Mononuclear cell (primary cell): ENCODE measurements around the gene SEMA3C. TPM values are rescaled to one million over a fixed set of nuclear protein-coding genes. Genes with fewer than 3 reads are reported as not detected.

ENCODE experiments used
- H3K27me3 ChIP-seq: 2 replicates; pipeline ENCODE4 v1.6.0; 2011; ENCODE audit warnings: low read length, control low read depth; ENCODE audit not compliant: insufficient read depth
- H3K4me1 ChIP-seq: 2 replicates; pipeline ENCODE4 v1.5.1; 2011; ENCODE audit warnings: mild to moderate bottlenecking, low read length, control low read depth; ENCODE audit not compliant: insufficient read depth
- H3K4me3 ChIP-seq: 2 replicates; pipeline ENCODE4 v1.5.1; 2011; ENCODE audit warnings: mild to moderate bottlenecking, low read length, moderate library complexity
- H3K9me3 ChIP-seq: 2 replicates; pipeline ENCODE4 v1.5.1; 2011; ENCODE audit warnings: low read depth, mild to moderate bottlenecking, control low read depth, low read length
- total RNA-seq: library from RNA; depleted of rRNA; stranded (reverse); fragments of >200 nt; gene quantifications from one replicate; pipeline ENCODE4 v1.2.3, GENCODE V29; 2012

Gene SEMA3C
- total RNA-seq, 1 donor: 9.7 TPM

DNA sequence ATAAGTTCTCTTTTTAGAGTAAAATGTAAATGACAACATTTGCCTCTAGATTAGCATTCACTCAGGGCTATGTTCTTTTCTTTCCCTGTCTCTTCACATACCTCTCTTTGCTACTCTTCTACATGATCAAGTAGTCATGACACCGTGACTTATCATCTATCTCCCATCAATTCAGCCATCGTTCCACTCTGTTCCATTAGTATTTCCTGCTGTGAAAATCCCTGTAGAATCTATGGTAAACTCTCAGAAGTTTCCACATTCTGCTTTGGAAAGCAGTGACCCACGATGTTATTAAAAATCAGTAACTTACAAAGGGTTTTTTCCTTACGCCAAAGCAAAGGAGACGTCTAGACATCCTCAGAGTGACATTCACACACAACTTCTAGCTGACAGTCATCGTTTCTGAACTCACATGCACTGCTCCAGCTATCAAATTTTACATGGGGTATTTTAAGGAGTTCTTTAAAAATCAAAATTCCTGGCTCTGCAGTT, 135.6 kb downstream of the SEMA3C start:
- H3K9me3 ChIP-seq: no peaks in the 10 kb centered on the region
- no peaks in the 10 kb centered on the region for H3K27me3 ChIP-seq
- H3K4me3 ChIP-seq: no peak overlapping the region

GRCh38 chr7:80781561-80781979, 137.3 kb downstream of the SEMA3C start:
- H3K27me3 ChIP-seq: no peaks in the 10 kb centered on the region
- peaks cover 15% of the 10 kb centered on the region for H3K4me1 ChIP-seq
- H3K9me3 ChIP-seq: no peaks in the 10 kb centered on the region
- H3K4me3 ChIP-seq: no peak overlapping the region

More for the DNA sequence above, 135.6 kb downstream of the SEMA3C start:
- H3K4me1 ChIP-seq: peaks cover 15% of the 10 kb centered on the region

DNA sequence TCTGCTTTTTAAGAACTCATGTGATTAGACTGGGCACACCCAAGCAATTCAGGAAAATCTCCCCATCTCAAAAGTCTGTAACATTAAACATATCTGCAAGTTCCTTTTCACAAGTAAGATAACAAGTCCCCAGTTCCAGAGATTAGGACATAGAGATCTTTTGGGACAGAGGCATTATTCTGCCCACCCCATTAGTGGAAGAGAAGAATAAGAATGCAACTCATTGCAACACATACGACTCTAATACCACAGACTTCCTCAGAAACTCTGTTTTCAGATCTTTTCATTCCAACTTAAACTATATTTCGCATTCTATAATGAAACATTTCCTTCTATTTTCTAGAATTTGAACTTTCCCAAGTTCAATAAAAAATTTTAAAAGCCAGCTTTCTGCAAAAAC, 137.7 kb downstream of the SEMA3C start:
- no peaks in the 10 kb centered on the region for H3K9me3 ChIP-seq
- peaks cover 15% of the 10 kb centered on the region for H3K4me1 ChIP-seq
- H3K4me3 ChIP-seq: no peak overlapping the region
- H3K27me3 ChIP-seq: no peaks in the 10 kb centered on the region

GRCh38 chr7:80779456-80779855, 139.4 kb downstream of the SEMA3C start:
- Histone ChIP-seq H3K9me3 (no peaks in the 10 kb centered on the region), H3K27me3 (no peaks in the 10 kb centered on the region), H3K4me1 (peaks cover 10% of the 10 kb centered on the region), H3K4me3 (no peak overlapping the region)

GRCh38 chr7:80775897-80776296, 143.0 kb downstream of the SEMA3C start:
- Histone ChIP-seq H3K4me1 (peaks cover 12% of the 10 kb centered on the region), H3K4me3 (no peak overlapping the region), H3K9me3 (no peaks in the 10 kb centered on the region), H3K27me3 (no peaks in the 10 kb centered on the region)

DNA sequence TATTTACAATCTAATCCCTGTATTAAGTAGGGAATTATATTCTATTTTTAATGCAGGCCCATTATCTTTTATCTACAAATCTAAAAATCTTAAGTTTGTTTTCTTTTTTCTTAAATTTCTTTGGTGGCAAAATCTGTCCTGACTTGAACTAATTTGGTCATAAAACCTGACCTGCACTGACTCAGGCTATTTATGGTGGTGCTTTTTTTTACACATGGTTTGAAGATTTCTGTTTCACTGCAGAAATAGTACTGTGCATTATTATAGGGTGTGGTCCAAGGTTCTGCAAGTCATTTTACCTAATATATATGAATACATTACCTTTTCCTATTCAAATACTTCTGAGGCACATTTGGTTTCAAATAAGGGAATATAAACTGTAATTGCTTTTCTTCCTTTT, 143.4 kb downstream of the SEMA3C start:
- Histone ChIP-seq H3K27me3 (no peaks in the 10 kb centered on the region), H3K9me3 (no peaks in the 10 kb centered on the region), H3K4me3 (no peak overlapping the region), H3K4me1 (peaks cover 12% of the 10 kb centered on the region)

DNA sequence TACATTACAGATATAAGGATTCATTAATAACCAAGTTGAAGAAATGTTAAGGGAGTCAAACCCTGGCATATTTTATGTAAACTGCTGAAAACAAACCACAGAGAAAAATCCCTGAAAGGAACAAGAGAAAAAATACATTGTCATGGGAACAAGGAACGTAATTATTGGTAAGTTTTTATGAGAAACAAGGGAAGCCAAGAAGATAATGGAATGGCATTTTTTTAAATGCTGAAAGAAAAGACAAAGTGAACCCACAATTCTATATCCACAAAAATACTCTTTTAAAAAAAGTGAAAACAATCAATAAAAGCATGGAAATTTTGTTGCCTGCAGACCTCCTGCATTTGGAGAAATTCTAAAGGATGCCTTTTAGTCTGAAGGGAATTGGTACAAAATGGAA, 144.0 kb downstream of the SEMA3C start:
- no peaks in the 10 kb centered on the region for H3K9me3 ChIP-seq
- peaks cover 15% of the 10 kb centered on the region for H3K4me1 ChIP-seq
- H3K4me3 ChIP-seq: no peak overlapping the region
- H3K27me3 ChIP-seq: no peaks in the 10 kb centered on the region

GRCh38 chr7:80773787-80774508, 144.9 kb downstream of the SEMA3C start:
- Histone ChIP-seq H3K4me3 (no peak overlapping the region), H3K27me3 (no peaks in the 10 kb centered on the region), H3K9me3 (no peaks in the 10 kb centered on the region), H3K4me1 (peaks cover 15% of the 10 kb centered on the region)

DNA sequence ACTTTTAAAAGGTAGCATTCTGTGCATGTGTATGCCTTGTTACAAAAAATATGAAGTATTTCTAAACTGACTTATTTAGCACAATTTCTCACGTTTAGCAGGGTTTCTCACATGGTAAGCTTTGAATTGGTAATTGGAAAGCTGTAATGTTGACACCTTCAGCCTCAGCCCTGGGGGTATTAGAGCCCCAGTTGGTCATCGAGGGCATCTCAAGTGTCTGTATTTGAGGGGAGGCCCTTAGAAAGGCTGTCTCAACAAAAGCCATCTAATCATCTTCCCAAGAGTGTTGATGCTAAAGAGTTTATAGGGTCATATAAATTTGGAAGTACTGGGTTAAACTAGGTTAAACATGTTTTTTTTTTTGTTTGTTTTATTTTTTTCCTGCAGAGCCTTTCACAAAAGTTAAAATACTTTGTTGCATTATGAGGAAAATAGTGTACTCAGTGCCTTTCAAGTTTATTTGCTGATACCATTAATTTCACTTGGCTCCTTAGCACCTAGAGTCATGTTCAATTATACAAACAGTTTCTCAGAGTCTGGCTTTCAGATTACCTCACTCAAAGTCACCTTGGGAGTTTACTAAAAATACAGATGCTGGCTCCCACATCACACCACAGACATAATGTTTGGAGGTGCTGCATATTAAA, 146.4 kb downstream of the SEMA3C start:
- H3K4me1 ChIP-seq: peaks cover 15% of the 10 kb centered on the region
- no peaks in the 10 kb centered on the region for H3K27me3 ChIP-seq
- no peaks in the 10 kb centered on the region for H3K9me3 ChIP-seq
- no peak overlapping the region for H3K4me3 ChIP-seq

DNA sequence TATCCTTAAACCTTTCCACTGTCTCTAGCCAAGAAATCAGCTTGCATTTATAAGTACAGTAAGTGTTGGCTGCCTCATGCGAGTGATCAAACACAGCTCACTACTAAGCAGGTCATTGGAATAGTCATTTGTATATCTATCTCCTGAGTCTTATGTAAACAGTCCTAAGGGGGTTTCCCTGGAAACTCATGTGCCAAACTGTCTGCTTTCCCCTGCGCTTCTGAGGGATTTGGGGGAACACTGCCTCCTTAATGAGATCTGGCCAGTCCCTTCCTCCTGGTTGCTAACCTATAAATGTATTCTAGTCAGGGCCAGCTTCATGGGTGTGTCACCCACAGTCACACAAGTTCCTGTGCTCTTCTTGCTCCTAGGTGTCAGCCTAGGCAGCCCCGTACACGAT, 147.3 kb downstream of the SEMA3C start:
- H3K4me1 ChIP-seq: peaks cover 15% of the 10 kb centered on the region
- H3K9me3 ChIP-seq: no peaks in the 10 kb centered on the region
- no peaks in the 10 kb centered on the region for H3K27me3 ChIP-seq
- no peak overlapping the region for H3K4me3 ChIP-seq

DNA sequence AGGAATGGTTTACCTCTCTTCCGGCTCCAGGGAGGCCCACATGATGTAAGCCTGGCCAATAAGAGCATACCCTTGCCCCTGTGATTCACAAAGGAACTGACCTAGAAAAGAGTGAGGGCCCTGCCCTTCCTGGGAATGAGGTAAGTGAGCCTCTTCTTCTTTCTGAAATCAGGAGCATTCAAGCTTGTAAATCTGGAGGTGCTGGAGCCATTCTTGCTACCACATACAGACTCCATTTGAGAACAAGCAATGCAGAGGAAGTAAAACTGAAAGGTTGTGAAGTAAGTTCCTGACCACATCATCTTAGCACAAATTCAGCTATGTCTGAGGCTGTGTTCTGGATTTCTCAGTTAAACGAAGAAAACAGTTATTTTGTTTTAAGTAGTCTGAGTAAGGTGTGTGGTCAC, 148.2 kb downstream of the SEMA3C start:
- Histone ChIP-seq H3K4me3 (no peak overlapping the region), H3K27me3 (no peaks in the 10 kb centered on the region), H3K4me1 (peaks cover 15% of the 10 kb centered on the region), H3K9me3 (no peaks in the 10 kb centered on the region)

GRCh38 chr7:80770061-80770460, 148.8 kb downstream of the SEMA3C start:
- Histone ChIP-seq H3K4me1 (peaks cover 15% of the 10 kb centered on the region), H3K27me3 (no peaks in the 10 kb centered on the region)

DNA sequence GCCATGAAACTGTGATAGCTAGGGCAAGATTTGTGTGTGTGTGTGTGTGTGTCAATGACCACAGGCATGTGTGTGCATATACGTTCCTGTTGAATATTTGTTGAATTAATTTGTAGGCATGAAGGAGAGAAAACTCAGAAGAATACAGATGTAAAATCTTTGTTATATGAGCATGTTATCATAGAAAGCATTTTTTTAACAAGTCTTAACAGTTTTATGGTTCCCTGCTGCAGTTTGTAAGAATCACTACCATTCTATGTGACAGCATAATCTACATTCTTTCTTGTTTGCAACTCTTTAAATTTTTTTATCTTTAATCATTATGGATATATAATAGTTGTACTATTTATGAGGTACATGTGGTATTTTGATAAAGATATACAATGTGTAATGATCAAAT, 150.1 kb downstream of the SEMA3C start:
- H3K4me1 ChIP-seq: peaks cover 15% of the 10 kb centered on the region
- H3K4me3 ChIP-seq: no peak overlapping the region
- H3K9me3 ChIP-seq: no peaks in the 10 kb centered on the region
- no peaks in the 10 kb centered on the region for H3K27me3 ChIP-seq

More at GRCh38 chr7:80770061-80770460, 148.8 kb downstream of the SEMA3C start:
- H3K9me3 ChIP-seq: no peaks in the 10 kb centered on the region
- H3K4me3 ChIP-seq: no peak overlapping the region

DNA sequence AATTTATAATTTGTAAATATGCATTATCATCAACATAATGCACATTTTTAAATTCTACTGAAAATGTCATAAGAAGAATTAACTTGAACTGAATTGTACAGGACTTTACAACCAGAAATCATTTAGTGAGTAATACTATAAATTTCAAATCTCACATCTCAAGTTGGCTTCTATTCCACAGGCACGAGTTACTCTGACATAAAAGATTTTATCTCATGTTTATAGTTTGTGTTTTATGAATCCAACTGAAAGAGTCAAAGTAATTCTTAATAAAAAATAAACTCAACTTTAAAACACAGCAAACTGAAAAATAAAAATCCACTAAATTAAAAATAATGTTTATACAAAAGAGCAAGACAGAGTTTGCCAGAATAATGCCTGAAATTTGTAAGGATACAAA, 151.2 kb downstream of the SEMA3C start:
- Histone ChIP-seq H3K4me1 (peaks cover 15% of the 10 kb centered on the region), H3K4me3 (no peak overlapping the region), H3K27me3 (no peaks in the 10 kb centered on the region), H3K9me3 (no peaks in the 10 kb centered on the region)

DNA sequence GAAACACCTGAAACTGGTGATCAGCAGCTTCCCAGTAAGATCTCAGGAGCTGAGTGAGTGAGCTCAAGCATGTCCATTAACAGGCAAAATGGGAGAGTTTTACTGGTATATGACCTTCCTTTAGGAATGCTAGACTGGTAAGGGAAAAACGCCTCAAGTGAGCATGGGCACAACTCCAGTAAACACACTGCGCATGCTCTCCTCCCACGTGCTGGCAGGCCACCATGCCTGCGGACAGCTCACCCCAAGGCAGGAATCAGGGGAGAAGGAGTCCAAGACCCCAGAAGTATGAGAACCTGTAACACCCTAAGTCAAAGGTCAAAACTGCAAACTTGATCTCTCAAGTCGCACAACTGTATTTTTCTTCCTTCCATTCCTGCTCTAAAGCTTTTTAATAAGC, 152.1 kb downstream of the SEMA3C start:
- H3K9me3 ChIP-seq: no peaks in the 10 kb centered on the region
- H3K4me1 ChIP-seq: peaks cover 15% of the 10 kb centered on the region
- H3K4me3 ChIP-seq: no peak overlapping the region
- no peaks in the 10 kb centered on the region for H3K27me3 ChIP-seq

- Histone ChIP-seq H3K9me3 (no peaks in the 10 kb centered on the region), H3K4me3 (no peak overlapping the region), H3K27me3 (no peaks in the 10 kb centered on the region), H3K4me1 (no peaks in the 10 kb centered on the region)
These were observed 154.7 kb downstream of the SEMA3C start for GRCh38 chr7:80764132-80764531.
